Thyroid gland (tissue), 4 donors: ENCODE measurements around the gene CITED2.

ENCODE experiments used
- POLR2A ChIP-seq, 2 donors: fragments of 450-650 bp; IDR thresholded peaks; one replicate each; pipeline ENCODE4 v1.6.1; 2017; ENCODE audit warnings: antibody characterized with exemption in 2 of 2, mild to moderate bottlenecking in 2 of 2, moderate library complexity in 1 of 2
- TF ChIP-seq, protein P1 (sequence below), 6 experiments: fragments of 200-600 bp in 3 of 6; fragments of 450-650 bp in 3 of 6; sonication (generic) in 3 of 6; IDR thresholded peaks; one replicate each; pipeline ENCODE4 v1.5.1; 2016 to 2019; ENCODE audit warnings: antibody characterized with exemption in 6 of 6, mild to moderate bottlenecking in 2 of 6, inconsistent platforms in 1 of 6, moderate library complexity in 1 of 6

DNA sequence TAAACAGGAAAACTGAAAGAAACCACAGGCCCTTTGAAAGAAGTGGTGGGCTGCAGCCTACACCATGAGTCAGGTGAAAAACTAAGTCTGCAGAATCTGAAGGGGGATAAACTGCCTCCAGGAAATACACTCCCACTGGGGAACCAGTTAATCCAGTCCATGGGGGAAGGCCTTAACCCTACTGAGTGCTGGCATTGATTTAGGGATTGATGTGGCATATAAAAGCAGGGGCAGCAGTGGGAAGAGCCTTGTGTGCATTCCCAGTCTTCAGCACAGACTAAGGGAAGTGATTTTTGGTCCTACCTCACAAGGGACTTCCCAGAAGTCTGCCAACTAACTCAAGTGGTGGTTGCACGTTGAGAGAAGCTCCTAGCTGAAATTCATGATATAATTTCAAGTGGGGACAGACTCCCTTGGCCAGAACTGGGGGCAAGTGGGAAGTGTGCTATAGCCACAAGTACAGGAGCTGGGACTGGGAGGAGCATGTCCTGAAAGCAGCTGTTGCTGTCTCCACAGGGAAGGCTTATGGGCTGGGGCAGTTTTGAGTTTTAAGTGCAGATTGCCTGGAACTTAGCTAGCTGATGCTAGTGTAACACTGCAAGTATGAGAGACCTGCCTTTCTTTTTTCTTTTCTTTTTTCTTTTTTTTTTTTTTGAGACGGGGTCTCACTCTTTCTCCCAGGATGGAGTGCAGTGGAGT is 31.2 kb downstream of the CITED2 start:
- TF ChIP-seq, protein P1, sequence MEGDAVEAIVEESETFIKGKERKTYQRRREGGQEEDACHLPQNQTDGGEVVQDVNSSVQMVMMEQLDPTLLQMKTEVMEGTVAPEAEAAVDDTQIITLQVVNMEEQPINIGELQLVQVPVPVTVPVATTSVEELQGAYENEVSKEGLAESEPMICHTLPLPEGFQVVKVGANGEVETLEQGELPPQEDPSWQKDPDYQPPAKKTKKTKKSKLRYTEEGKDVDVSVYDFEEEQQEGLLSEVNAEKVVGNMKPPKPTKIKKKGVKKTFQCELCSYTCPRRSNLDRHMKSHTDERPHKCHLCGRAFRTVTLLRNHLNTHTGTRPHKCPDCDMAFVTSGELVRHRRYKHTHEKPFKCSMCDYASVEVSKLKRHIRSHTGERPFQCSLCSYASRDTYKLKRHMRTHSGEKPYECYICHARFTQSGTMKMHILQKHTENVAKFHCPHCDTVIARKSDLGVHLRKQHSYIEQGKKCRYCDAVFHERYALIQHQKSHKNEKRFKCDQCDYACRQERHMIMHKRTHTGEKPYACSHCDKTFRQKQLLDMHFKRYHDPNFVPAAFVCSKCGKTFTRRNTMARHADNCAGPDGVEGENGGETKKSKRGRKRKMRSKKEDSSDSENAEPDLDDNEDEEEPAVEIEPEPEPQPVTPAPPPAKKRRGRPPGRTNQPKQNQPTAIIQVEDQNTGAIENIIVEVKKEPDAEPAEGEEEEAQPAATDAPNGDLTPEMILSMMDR (IDR thresholded peaks at IDR 0.05): no peak
- TF ChIP-seq POLR2A (IDR thresholded peaks at IDR 0.05): no peak
